Activated CD4-positive, CD25-positive, alpha-beta regulatory T cell treated with anti-CD3 and anti-CD28 coated beads, Interleukin-2, amount 50 U/mL, for 24 hours (primary cell): ENCODE data around the gene FGD4.

Source experiments
- ATAC-seq, 2 donors: fragments of 150-1000 bp; cut with Tn5 transposase; one replicate each; pipeline ENCODE4 v1.10.0; 2021; ENCODE audit warnings: mild to moderate bottlenecking in 1 of 2, moderate library complexity in 1 of 2

The FGD4 gene

GRCh38 chr12:32457251-32458025 is 58.1 kb downstream of the FGD4 start:
- ATAC-seq: no peak

- no peak for ATAC-seq
These were observed 61.3 kb downstream of the FGD4 start for GRCh38 chr12:32460638-32461037.

GRCh38 chr12:32462908-32463307 is 63.5 kb downstream of the FGD4 start:
- no peak for ATAC-seq

GRCh38 chr12:32466187-32466586 is 66.8 kb downstream of the FGD4 start:
- no peak for ATAC-seq

GRCh38 chr12:32466986-32467711 is 67.8 kb downstream of the FGD4 start:
- ATAC-seq: no peak

GRCh38 chr12:32467959-32468863 is 68.9 kb downstream of the FGD4 start:
- ATAC-seq: no peak

- ATAC-seq: no peak
These were observed 71.6 kb downstream of the FGD4 start for GRCh38 chr12:32470936-32471470.

- no peak for ATAC-seq
These were observed 72.2 kb downstream of the FGD4 start for GRCh38 chr12:32471591-32472001.

- no peak for ATAC-seq
These were observed 76.4 kb downstream of the FGD4 start for GRCh38 chr12:32475724-32476123.

- ATAC-seq: no peak
These were observed 77.1 kb downstream of the FGD4 start for GRCh38 chr12:32476446-32476845.

- ATAC-seq: no peak
These were observed 78.4 kb downstream of the FGD4 start for GRCh38 chr12:32477714-32478113.

- no peak for ATAC-seq
These were observed 78.8 kb downstream of the FGD4 start for GRCh38 chr12:32478166-32478565.

GRCh38 chr12:32478858-32479725 is 79.7 kb downstream of the FGD4 start:
- no peak for ATAC-seq

- ATAC-seq: no peak
These were observed 82.9 kb downstream of the FGD4 start for GRCh38 chr12:32482226-32482625.

- no peak for ATAC-seq
These were observed 84.1 kb downstream of the FGD4 start for GRCh38 chr12:32483499-32483898.

GRCh38 chr12:32483993-32484392 is 84.6 kb downstream of the FGD4 start:
- no peak for ATAC-seq

- ATAC-seq: no peak
These were observed 86.8 kb downstream of the FGD4 start for GRCh38 chr12:32486158-32486557.

- ATAC-seq: no peak
These were observed 88.8 kb downstream of the FGD4 start for GRCh38 chr12:32488132-32488531.

- no peak for ATAC-seq
These were observed 89.7 kb downstream of the FGD4 start for GRCh38 chr12:32489070-32489469.

GRCh38 chr12:32490801-32491200 is 91.4 kb downstream of the FGD4 start:
- ATAC-seq: no peak

- no peak for ATAC-seq
These were observed 93.9 kb downstream of the FGD4 start for GRCh38 chr12:32493282-32493681.

- ATAC-seq: no peak
These were observed 95.3 kb downstream of the FGD4 start for GRCh38 chr12:32494656-32495055.
